Hematopoietic multipotent progenitor cell treated with erythropoietin and hydrocortisone succinate and interleukin-3 and kit ligand, for 15 days (in vitro differentiated cells): Measurements from ENCODE around the gene RAD51B.

Experiments
- DNase-seq: peaks from one replicate; pipeline ENCODE4 v3.0.0-alpha.2; 2015; ENCODE audit warnings: low spot score

RAD51B gene

DNA sequence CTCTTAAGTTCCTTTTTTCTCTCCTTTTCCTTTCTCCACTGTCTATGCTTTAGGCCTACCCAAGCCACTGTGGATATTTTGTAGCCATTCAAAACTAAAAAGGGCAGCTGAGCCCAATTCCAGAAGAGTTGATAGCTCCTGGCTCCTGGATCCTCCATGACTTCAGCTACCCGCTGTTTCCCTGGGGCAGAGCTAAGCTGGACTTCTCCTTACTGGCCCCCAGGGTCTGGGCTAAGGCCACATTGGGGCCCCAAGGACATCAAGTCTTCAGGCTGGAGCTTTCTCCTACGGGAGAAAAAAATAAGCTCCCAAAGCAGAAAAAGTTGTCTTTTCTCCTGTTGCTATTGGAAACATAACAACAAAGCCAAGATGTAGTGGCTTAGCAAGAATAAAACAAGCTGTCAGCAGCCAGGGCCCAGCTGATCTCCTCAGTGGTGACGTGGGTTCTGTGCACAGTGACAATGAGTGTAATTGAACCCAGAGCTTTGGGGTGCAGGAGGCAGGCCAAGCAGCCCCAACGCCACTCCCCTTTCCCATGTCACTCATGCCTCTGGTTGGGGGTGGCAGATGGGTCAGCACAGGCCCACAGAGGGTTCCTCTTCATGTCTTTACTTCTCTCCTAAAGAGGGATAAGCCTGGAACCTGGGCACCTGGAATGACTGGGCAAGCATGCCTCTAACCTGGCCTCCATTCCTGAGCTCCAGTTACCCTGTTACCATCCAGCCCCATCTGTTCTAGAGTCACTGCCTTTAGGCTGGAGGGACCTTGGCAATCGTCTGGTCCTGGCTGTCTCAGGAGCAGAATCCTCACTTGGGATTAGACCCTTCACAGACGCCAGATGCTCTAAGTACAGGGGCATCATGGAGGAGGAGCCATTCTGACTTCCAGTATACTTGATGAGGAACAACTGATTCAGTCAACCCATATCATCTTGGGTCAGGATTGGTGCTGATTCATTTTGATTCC, 802.1 kb downstream of the RAD51B start:
- no peak for DNase-seq

DNA sequence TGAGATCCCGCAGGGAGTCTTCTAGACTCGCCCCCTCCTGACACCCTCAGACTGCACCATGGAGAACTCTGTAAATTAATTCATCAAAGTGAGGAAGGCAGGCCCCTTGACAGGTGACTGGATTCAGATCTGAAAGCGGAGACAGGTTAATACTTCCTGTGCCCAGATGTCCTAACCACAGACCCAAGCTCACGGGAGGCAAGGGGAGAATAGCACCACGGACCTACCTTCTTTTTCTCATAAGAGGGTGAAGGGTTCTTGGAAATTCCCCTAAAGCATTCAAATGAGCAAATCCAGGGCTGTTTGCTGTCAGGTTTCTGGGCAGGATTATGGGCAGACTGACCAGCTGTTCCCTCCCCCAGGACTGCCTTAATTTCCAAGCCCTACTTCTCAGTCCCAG, 803.3 kb downstream of the RAD51B start:
- no peak for DNase-seq

GRCh38 chr14:68623307-68623706, 803.7 kb downstream of the RAD51B start:
- DNase-seq = no peak

DNA sequence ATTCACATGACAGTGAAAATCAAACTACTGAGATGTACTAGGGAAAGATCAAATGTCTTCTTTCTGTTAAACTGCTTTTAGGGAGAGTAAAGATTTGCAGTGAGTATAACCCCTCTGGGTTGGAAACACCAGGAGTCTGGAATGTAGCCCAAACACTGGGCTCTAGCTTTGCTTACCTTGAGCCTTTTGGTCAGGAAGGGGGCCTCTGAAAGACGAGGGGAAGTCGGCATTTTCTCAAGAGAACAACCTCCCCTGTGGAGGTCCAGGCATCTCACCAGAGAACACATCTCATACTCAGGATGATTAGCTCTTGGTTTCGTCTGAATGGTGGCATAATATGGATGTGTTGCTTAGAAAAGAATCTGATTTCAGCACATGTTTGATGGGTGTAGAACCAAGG, 804.2 kb downstream of the RAD51B start:
- no peak for DNase-seq

DNA sequence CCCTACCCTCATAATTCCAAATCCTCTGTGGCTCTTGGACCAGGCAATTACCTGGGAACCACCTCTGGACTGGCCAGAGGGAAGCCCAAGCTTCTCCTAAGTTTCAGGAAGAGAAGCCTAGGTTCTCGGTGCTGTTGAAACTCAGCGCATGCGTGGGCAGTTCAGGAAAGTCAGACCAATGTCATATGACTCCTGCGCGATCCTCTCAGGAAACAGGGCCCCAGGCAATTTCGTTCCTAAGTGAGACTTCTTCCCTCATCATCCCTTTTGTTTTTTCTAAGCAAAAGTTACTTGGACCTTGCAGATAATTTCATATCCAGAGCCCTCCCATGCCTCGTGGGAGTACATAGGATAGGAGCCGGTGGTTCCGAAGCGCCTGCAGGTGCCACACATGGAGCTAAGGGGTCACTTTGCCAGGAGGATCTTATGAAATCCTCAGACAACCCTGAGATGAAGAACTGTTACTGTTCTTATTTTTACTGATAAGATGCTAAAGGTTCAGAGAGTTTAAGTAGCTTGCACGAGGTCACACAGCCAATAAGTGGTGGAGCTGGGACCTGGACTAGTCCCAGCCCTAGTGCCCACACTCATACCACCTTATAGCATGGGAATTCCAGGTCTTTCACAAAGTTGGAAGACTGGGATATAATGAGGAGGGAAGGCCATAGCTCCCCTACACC, 805.1 kb downstream of the RAD51B start:
- no peak for DNase-seq

DNA sequence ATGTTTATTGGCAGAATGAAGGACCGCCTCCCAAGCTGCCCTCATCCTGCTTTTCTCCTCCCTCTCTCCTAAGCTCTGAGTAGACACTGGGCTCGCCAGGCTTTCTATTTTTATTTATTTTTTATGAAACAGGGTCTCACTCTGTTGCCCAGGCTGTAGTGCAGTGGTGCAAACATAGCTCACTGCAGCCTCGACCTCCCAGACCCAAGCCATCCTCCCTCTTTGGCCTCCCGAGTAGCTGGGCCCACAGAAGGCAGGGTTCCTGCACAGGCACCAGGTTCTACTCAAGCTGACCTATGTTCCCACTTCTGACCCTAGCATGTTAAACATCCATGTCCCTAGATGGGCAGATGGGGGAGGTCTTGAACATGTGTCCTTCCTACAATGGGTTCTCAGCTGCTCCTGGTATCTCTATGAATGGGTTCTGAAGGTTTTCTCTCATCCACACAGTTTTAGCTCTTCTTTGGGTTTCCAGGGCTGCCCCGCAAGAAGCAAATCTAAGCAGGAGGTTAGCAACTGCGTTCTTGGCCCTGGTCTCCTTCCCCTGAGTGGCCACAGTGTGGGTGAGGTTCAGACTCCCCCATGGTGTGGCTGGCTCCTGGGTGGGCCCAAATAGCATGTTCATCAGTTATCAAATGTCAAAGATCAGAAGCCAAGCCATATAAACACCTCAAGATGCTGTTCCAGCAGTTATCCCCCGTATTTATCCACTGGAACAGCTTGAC, 805.9 kb downstream of the RAD51B start:
- no peak for DNase-seq

GRCh38 chr14:68626386-68626785, 806.8 kb downstream of the RAD51B start:
- DNase-seq = no peak

DNA sequence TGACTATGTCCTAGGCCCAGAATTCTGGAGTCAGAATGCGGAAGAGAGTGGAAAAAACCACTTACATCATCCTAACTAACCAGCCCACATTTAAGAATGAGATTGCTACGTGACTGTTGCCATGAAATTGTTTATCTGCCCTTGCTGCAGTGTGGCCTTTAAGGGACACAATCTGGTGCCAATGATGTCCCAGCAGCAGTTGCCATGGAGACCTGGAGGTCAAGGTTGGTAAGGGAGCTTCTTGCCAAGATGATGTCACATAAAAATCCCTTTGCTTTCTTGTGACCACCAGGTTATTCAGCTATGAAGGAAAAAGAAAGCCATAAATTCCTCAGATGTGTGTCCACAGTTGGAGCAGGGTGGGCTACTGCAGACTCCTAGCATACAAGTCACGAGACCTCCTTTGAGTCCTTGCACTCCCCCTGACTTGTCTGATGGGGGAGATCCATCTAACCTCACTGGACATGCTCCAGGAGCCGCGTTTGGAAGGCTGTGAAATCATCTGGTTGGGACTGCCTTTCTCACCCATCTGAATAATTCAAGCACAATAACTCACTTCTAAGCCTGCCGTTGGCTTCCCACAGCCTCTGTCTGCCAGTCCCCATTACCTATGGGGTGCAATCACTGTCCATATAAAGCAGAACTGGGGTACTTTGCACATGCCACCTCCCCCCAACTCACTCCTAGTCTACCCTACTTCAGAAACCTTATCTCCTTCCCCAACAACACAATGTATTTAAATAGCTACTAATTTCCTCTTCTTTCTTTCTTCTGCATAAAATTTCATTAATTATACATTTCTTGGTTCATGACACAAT, 807.7 kb downstream of the RAD51B start:
- DNase-seq = no peak

DNA sequence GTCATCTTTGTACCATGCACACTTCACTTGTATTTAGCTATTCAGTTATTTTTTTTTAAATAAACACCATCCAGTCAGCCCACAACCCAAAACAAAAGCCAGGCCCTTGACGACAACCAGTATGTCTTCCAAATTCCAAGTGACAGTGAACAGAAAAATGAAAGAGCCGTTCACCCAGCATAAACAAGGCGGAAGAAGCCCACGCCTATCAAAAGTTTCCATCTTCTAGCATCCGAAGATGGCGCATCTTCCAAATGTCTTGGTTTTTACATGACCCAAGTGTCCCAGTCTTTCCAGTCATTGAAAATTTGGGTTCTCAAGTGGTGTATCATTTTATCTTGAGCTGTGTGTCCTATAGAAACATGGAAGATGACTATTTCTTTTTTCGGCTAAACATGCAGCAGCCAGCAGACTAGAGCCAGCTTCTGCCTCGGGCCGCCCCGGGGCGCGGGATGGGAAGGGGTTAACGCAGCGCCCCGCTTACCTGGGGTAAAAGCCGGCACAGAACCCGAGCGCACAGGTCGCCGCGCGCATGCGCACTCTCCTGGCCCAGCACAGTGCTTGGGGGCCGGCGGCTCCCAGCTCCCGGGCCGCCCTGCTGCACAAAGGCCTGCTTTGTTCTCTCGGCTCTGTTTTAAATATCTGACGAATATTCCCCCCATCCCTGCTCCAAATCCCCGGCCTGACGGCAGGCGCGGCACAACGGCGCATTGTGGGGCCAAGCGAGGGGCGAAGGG, 808.5 kb downstream of the RAD51B start:
- no peak for DNase-seq

DNA sequence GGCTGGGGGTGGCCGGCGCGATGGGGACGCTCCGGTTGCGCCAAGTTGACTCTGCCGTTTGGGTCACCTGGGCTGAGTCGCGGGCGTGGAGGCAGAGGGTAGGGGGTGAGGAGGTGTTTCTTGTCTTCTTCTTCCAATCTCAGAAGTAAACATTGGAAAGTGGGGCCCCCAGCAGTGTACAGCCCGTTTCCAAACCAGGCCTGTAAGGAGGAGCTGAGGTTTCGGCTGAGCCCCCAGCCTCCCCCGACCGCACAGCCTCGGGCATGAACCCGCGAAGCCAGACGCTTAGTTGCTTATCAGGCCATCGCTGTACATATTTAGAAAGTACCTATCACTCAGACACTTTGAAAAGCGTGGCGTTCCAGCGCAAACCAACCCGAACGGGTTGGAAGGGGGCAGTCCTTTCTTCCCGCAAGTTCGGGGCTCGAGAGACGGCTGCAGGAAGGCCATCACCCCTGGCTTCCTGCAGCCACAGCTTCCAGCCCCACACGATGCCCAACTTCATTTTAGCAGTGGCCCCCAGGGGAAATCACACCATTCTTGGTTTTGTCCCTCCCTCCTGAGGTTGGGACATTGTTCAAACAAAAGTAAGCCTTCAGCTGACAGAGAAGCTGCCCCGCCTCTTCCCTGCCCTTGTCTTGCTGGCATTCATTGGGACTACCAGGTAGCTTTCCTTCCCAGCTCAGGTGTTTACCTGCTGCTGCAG, 809.2 kb downstream of the RAD51B start:
- no peak for DNase-seq

DNA sequence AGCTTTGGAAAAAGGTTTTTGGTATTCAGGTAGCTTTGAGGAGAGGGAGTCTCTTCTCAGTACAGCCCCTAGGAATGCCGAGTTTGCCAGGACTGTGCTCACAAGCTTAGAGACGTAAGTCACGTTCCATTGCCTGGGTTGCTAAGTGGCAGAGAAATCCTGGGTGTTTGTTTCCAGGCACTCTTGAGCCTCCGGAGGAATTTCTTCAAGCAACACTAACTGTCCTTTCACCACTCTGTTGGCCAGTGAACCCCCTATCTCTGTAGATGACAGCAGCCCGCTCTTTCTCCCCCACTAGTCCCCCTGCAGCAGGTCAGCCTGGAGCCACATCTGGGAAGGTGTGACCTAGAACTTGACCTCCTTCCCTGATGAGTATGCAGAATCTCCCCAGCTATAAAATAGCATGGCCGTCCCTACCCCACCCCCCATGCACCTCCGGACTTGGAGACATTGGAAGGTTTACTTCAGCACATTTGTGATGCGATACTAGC, 810.5 kb downstream of the RAD51B start:
- DNase-seq = no peak

- no peak for DNase-seq
These were observed 811.2 kb downstream of the RAD51B start for GRCh38 chr14:68630611-68631393.

- no peak for DNase-seq
These were observed 811.9 kb downstream of the RAD51B start for GRCh38 chr14:68631394-68632053.

- DNase-seq = no peak
These were observed 812.7 kb downstream of the RAD51B start for GRCh38 chr14:68632054-68632895.

DNA sequence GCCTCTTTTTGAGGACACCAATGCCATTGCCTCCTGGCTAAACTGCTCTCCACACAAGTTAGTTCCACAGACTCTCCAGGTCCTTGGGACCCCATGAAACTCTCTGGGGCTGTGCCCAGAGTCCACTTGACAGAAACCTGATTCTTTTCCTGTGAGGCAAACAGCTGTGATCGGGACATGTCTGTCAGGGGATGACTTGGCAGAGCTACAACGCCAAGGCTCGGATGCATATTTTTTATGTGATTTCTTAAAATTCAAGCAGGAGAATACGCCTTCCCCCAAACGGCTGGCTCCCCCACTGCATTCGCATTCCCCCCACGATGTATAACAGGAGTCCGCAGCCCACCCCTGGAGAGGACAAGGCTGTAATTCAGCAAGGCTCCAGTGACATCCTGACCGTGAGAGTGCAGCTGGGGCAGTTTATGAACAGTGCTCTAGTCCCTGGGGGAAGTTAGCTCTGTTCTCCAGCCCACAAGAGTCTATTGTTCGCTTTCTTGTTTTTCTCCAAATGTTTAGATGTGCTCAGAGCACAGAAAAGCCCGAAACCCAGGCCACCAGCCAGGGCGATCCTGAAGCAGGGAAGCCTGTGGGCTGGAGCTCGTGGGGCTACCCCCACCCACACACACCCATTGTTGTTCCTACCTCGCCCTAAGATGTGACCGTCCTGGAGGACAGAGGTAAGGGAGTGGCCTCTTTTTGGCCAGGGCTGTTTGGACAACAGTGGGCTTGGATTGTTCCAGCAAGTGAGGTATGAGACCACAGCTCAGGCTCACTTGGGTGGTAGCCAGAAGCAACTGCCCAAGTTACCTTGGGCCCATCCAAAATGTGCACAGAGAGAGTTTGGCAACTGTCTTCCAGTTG, 813.8 kb downstream of the RAD51B start:
- DNase-seq = no peak

- no peak for DNase-seq
These were observed 814.8 kb downstream of the RAD51B start for GRCh38 chr14:68634332-68634731.
